K562 (cell line): ENCODE results near the gene PIGN. TPM values are rescaled to one million over a fixed set of nuclear protein-coding genes. Genes with fewer than 3 reads are reported as not detected.

ENCODE experiments used
- ATAC-seq: fragments of 200-7000 bp; cut with Tn5 transposase; 3 replicates; pipeline ENCODE4 v1.9.1; 2020; ENCODE audit warnings: moderate library complexity
- BruUV-seq: library from RNA; stranded (reverse); fragments of 400-500 nt; replicated peaks from 2 replicates; lab custom pipeline; 2021; lab: Mats Ljungman, UMichigan
- CTCF ChIA-PET: fragments of 300-600 bp; formaldehyde crosslinking; extraction: SDS; loops from one replicate; lab custom pipeline; 2021; ENCODE audit warnings: low intra/inter-chr PET ratio; lab: Yijun Ruan, JAX
- POLR2A ChIA-PET: fragments of 300-600, 350-650 bp; sonication (Branson Sonifier 250); formaldehyde crosslinking; extraction: SDS; loops from one replicate; lab custom pipeline; 2021; ENCODE audit warnings: antibody characterized with exemption, inconsistent platforms; lab: Yijun Ruan, JAX
- DNase-seq, 4 experiments: peaks; one replicate each; pipeline versions ENCODE4 v3.0.0 to v3.0.0-alpha.2; 2011 to 2018; ENCODE audit warnings: low spot score in 3 of 4, mixed read lengths in 3 of 4; ENCODE audit errors: extremely low read depth in 1 of 4
- FAIRE-seq: peaks from 2 replicates; lab custom pipeline; 2011; peaks lifted over from hg19 to GRCh38; lab: Jason Lieb, UNC
- H2AFZ ChIP-seq: 2 replicates; pipeline ENCODE4 v1.6.0; 2011; ENCODE audit warnings: low read depth, low read length, control low read depth, inconsistent platforms
- H3K27ac ChIP-seq: fragments of 200-600 bp; 3 replicates; pipeline ENCODE4 v1.8.0; 2011; ENCODE audit warnings: low read depth, mild to moderate bottlenecking, control low read depth, inconsistent platforms, low read length, moderate library complexity, mixed read lengths; ENCODE audit errors: extremely low read depth
- H3K27me3 ChIP-seq, 2 experiments: fragments of 300-600 bp in 1 of 2; 2 replicates in 1 of 2; 3 replicates in 1 of 2; pipeline versions ENCODE4 v1.6.0 to v1.8.0; 2011; ENCODE audit warnings: inconsistent platforms in 2 of 2, low read length in 2 of 2, mild to moderate bottlenecking in 1 of 2, mixed read lengths in 1 of 2, moderate library complexity in 1 of 2; ENCODE audit not compliant: control insufficient read depth in 2 of 2, insufficient read depth in 2 of 2
- H3K36me3 ChIP-seq: fragments of 300-600 bp; 3 replicates; pipeline ENCODE4 v1.8.0; 2011; ENCODE audit warnings: mild to moderate bottlenecking, low read length, inconsistent platforms; ENCODE audit not compliant: control insufficient read depth, insufficient read depth
- H3K4me1 ChIP-seq, 2 experiments: fragments of 200-600 bp in 1 of 2; replicated peaks in 1 of 2; 2 replicates in 1 of 2; 3 replicates in 1 of 2; pipeline versions ENCODE4 v1.5.1 to v1.8.0; 2011; ENCODE audit warnings: inconsistent platforms in 2 of 2, low read length in 2 of 2, mild to moderate bottlenecking in 1 of 2, mixed read lengths in 1 of 2, moderate library complexity in 1 of 2; ENCODE audit not compliant: control insufficient read depth in 2 of 2, insufficient read depth in 2 of 2
- H3K4me2 ChIP-seq: 2 replicates; pipeline ENCODE4 v1.6.1; 2011; ENCODE audit warnings: low read length, control low read depth, inconsistent platforms, mixed read lengths; ENCODE audit not compliant: insufficient read depth
- H3K4me3 ChIP-seq: fragments of 200-600 bp; sonication (generic), shearing (Covaris generic); 2 replicates; pipeline ENCODE4 v1.5.1; 2016; ENCODE audit warnings: control low read depth, inconsistent platforms
- H3K79me2 ChIP-seq: fragments of 200-600 bp; 3 replicates; pipeline ENCODE4 v1.8.0; 2011; ENCODE audit warnings: low read length, inconsistent platforms; ENCODE audit not compliant: control insufficient read depth, insufficient read depth
- H3K9ac ChIP-seq, 2 experiments: 2 replicates each; pipeline versions ENCODE4 v1.6.0 to v1.6.1; 2011; ENCODE audit warnings: low read depth in 2 of 2, low read length in 2 of 2, control low read depth in 1 of 2, inconsistent platforms in 1 of 2, mild to moderate bottlenecking in 1 of 2, mixed read lengths in 1 of 2; ENCODE audit not compliant: insufficient read depth in 1 of 2
- H3K9me1 ChIP-seq: one replicate; pipeline ENCODE4 v1.6.0; 2011; ENCODE audit warnings: inconsistent platforms, mild to moderate bottlenecking, low read length, moderate library complexity; ENCODE audit not compliant: control insufficient read depth, insufficient read depth
- H3K9me3 ChIP-seq: replicated peaks from 2 replicates; pipeline ENCODE4 v1.5.1; 2011; ENCODE audit warnings: low read depth, low read length, inconsistent platforms; ENCODE audit not compliant: control insufficient read depth, insufficient read depth
- H4K20me1 ChIP-seq: replicated peaks from 2 replicates; pipeline ENCODE4 v1.6.1; 2011; ENCODE audit warnings: low read length, inconsistent platforms, mixed read lengths; ENCODE audit not compliant: control insufficient read depth, insufficient read depth
- FOXK2 ChIP-seq, 2 experiments: fragments of 450-650 bp; IDR thresholded peaks in 1 of 2; conservative IDR thresholded peaks in 1 of 2; 2 replicates each; pipeline ENCODE4 v1.6.1; 2016; ENCODE audit warnings: low read depth in 2 of 2, mild to moderate bottlenecking in 1 of 2
- HDAC6 ChIP-seq: IDR thresholded peaks from 2 replicates; pipeline ENCODE4 v1.6.1; 2012; ENCODE audit warnings: low read depth, mild to moderate bottlenecking, control low read depth, inconsistent platforms, low read length, moderate library complexity
- NR1H2 ChIP-seq: sonication (generic); formaldehyde crosslinking; IDR thresholded peaks from 2 replicates; pipeline ENCODE4 v1.4.0; 2020; ENCODE audit warnings: mild to moderate bottlenecking, missing genetic modification reagents
- ZBTB7A ChIP-seq: IDR thresholded peaks from 2 replicates; pipeline ENCODE4 v1.6.1; 2011; ENCODE audit warnings: low read depth, mild to moderate bottlenecking, low read length, moderate library complexity, borderline replicate concordance; ENCODE audit not compliant: control insufficient read depth
- WGBS: fragments of 100-300 bp; shearing (Covaris generic); methylation state at CpG from one replicate; pipeline ENCODE4 v1.1.6; 2016; ENCODE audit warnings: low coverage, mixed read lengths; ENCODE audit not compliant: insufficient coverage; ENCODE audit errors: missing lambda C conversion rate; 5-methylcytosine and 5-hydroxymethylcytosine counted together
- in situ Hi-C: fragments of 300-500 bp; cut with MboI; formaldehyde crosslinking; loops from 4 replicates; pipeline ENCODE4 v1.15.0; 2018; ENCODE audit warnings: inconsistent platforms, mixed read lengths
- intact Hi-C: fragments of 100-400 bp; cut with micrococcal nuclease; formaldehyde crosslinking; loops from 2 replicates; pipeline ENCODE4 v1.14.2; 2022
- polyA plus RNA-seq, 8 experiments: library from polyadenylated mRNA; depleted of rRNA in 4 of 8; stranded (reverse) in 5 of 8; unstranded in 3 of 8; fragments of >200 nt; fragmentation: Nextera tagmentation in 2 of 8; fragmentation: Illumina TruSeq in 1 of 8; extraction: Ambion mirVana in 2 of 8; extraction: Trizol in 1 of 8; gene quantifications; 2 replicates each; pipeline versions ENCODE4 v1.2.1 to v1.2.3, GENCODE V29; 2011 to 2014; ENCODE audit warnings: inconsistent platforms in 1 of 8, missing spikeins in 1 of 8
- total RNA-seq, 7 experiments: library from RNA; depleted of rRNA in 6 of 7; stranded (reverse); fragments of >200 nt in 6 of 7; fragmentation: Illumina TruSeq in 2 of 7; extraction: Trizol in 2 of 7; gene quantifications; 2 replicates each; pipeline versions ENCODE4 v1.2.1 to v1.2.3, GENCODE V29; 2011 to 2021; ENCODE audit warnings: low replicate concordance in 1 of 7
- TF ChIP-seq, protein P1 (sequence below): fragments of 450-650 bp; IDR thresholded peaks from one replicate; pipeline ENCODE4 v1.6.1; 2018; ENCODE audit warnings: mild to moderate bottlenecking, moderate library complexity; ENCODE audit not compliant: partially characterized antibody
- TF ChIP-seq, protein P2 (sequence below): fragments of 450-650 bp; IDR thresholded peaks from 2 replicates; pipeline ENCODE4 v1.7.0; 2016; ENCODE audit warnings: borderline replicate concordance

The PIGN gene
- total and polyA plus RNA-seq, 9 of the 15 experiments (the other 6 are each of a cell fraction or from before 2014, with no cell fraction given) = 9.9 to 25.6 (median 17.3) TPM

GRCh38 chr18:62164310-62164709, 22.5 kb downstream of the PIGN start (continued):
- TF ChIP-seq, protein P1, sequence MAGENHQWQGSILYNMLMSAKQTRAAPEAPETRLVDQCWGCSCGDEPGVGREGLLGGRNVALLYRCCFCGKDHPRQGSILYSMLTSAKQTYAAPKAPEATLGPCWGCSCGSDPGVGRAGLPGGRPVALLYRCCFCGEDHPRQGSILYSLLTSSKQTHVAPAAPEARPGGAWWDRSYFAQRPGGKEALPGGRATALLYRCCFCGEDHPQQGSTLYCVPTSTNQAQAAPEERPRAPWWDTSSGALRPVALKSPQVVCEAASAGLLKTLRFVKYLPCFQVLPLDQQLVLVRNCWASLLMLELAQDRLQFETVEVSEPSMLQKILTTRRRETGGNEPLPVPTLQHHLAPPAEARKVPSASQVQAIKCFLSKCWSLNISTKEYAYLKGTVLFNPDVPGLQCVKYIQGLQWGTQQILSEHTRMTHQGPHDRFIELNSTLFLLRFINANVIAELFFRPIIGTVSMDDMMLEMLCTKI = no peak
- no peak for TF ChIP-seq ZBTB7A

DNA sequence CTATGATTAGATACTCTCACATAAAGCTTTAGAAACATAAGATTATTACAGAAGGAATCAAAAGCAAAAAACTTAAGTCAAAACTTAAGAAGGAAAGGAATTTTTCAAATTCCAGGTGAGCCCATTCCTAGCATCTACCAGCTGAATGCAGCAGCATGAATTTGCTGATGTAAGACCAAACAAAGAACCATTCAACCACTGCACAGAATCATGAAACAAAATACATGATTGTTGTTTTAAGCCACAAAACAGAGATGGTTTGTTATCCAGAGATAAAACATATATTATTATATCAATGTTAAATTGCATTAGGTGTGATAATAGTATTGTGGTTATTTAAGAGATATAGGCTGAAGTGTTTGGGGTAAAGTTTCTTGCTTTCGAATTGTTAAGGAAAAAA, 29.0 kb downstream of the PIGN start:
- DNase-seq = no peak
- no peaks in the 10 kb centered on the region for H3K9me1 ChIP-seq
- no peaks in the 10 kb centered on the region for H3K4me1 ChIP-seq
- H4K20me1 ChIP-seq = no peaks in the 10 kb centered on the region
- H3K4me3 ChIP-seq = no peak overlapping the region
- H3K9ac ChIP-seq = no peak overlapping the region
- TF ChIP-seq HDAC6 (no peak), FOXK2 (conservative IDR thresholded peaks at IDR 0.05 in 1 of 2, IDR thresholded peaks at IDR 0.05 in 1 of 2; ENCODE audit: low read depth in 2 of 2) (no peak), NR1H2 (CRISPR knock-in tag) (no peak)
- TF ChIP-seq, protein P2, sequence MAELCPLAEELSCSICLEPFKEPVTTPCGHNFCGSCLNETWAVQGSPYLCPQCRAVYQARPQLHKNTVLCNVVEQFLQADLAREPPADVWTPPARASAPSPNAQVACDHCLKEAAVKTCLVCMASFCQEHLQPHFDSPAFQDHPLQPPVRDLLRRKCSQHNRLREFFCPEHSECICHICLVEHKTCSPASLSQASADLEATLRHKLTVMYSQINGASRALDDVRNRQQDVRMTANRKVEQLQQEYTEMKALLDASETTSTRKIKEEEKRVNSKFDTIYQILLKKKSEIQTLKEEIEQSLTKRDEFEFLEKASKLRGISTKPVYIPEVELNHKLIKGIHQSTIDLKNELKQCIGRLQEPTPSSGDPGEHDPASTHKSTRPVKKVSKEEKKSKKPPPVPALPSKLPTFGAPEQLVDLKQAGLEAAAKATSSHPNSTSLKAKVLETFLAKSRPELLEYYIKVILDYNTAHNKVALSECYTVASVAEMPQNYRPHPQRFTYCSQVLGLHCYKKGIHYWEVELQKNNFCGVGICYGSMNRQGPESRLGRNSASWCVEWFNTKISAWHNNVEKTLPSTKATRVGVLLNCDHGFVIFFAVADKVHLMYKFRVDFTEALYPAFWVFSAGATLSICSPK = no peak
- ATAC-seq = no peak
- ChIA-PET CTCF (no interaction called here), POLR2A (no interaction called here)
- in situ Hi-C loops (no loop called here), intact Hi-C loops (no loop called here)
- H3K36me3 ChIP-seq = peaks cover 3% of the 10 kb centered on the region; the same call in 1 of the 3 replicates
- H3K4me2 ChIP-seq = no peak overlapping the region
- BruUV-seq = no TSS peak
- FAIRE-seq = no peak
- H2AFZ ChIP-seq = no peak overlapping the region
- H3K27ac ChIP-seq = no peak overlapping the region
- no peaks in the 10 kb centered on the region; the same call in 2 of the 3 replicates for H3K79me2 ChIP-seq
- H3K27me3 ChIP-seq = no peaks in the 10 kb centered on the region
- no peaks in the 10 kb centered on the region for H3K9me3 ChIP-seq
- WGBS = 44% methylated on average over 1 of the region's 1 CpG
